NT2/D1 (cell line): Measurements from ENCODE around the gene RALGPS2.

Experiments used
- SUZ12 ChIP-seq: IDR thresholded peaks from 2 replicates; pipeline ENCODE4 v1.6.1; 2011; ENCODE audit not compliant: insufficient read length, insufficient read depth; ENCODE audit errors: extremely low read depth
- YY1 ChIP-seq: IDR thresholded peaks from 2 replicates; pipeline ENCODE4 v1.6.1; 2011; ENCODE audit not compliant: insufficient read length, insufficient read depth

GRCh38 chr1:178959543-178960460 is 234.8 kb downstream of the RALGPS2 start:
- no peak for TF ChIP-seq SUZ12
- no peak for TF ChIP-seq YY1
